Mucosa of rectum (tissue), 2 donors: ENCODE data around the gene SLC35E2B.
"Not testable (repeated sequence)": the region's sequence is repeated elsewhere in the genome, so short reads cannot be mapped to it uniquely, and the experiment has no call there.

Source experiments
- H3K27ac ChIP-seq, 2 donors: one replicate each; pipeline ENCODE4 v1.7.0; 2013; ENCODE audit warnings: inconsistent platforms in 2 of 2, low read depth in 2 of 2, low read length in 2 of 2
- H3K27me3 ChIP-seq, 2 donors: one replicate each; pipeline ENCODE4 v1.7.0; 2013; ENCODE audit warnings: low read length in 2 of 2; ENCODE audit not compliant: control insufficient read depth in 2 of 2, insufficient read depth in 2 of 2
- H3K36me3 ChIP-seq, 2 donors: one replicate each; pipeline ENCODE4 v1.7.0; 2013; ENCODE audit warnings: low read length in 2 of 2; ENCODE audit not compliant: control insufficient read depth in 2 of 2, insufficient read depth in 2 of 2
- H3K4me1 ChIP-seq, 2 donors: one replicate each; pipeline ENCODE4 v1.7.0; 2013; ENCODE audit warnings: low read length in 2 of 2, mild to moderate bottlenecking in 1 of 2; ENCODE audit not compliant: control insufficient read depth in 2 of 2, insufficient read depth in 2 of 2
- H3K4me3 ChIP-seq, 2 donors: one replicate each; pipeline ENCODE4 v1.7.0; 2013; ENCODE audit warnings: low read length in 2 of 2
- H3K9ac ChIP-seq, 2 donors: one replicate each; pipeline ENCODE4 v1.7.0; 2013; ENCODE audit warnings: low read length in 2 of 2, low read depth in 1 of 2, mild to moderate bottlenecking in 1 of 2
- H3K9me3 ChIP-seq, 2 donors: one replicate each; pipeline ENCODE4 v1.7.0; 2013; ENCODE audit warnings: low read length in 2 of 2; ENCODE audit not compliant: control insufficient read depth in 2 of 2
- donor health status: healthy.
- donor health status: Normal muscosa, but diverticular disease.

The SLC35E2B gene

GRCh38 chr1:1662392-1662791 lies 30.2 kb downstream of the SLC35E2B start:
- not testable (repeated sequence) for H3K4me3 ChIP-seq, H3K9me3 ChIP-seq, H3K4me1 ChIP-seq, H3K27me3 ChIP-seq
- peaks cover 17% of the 10 kb centered on the region in 2 donors for H3K36me3 ChIP-seq
- H3K9ac ChIP-seq = peak overlapping the region in 1 of 2 donors; percentile 26
- peak overlapping the region in 1 of 2 donors; percentile 77 for H3K27ac ChIP-seq

- peak within 1 kb of the TSS; percentile 97 to 100 for H3K27ac ChIP-seq
- peak within 1 kb of the TSS; percentile 80 to 92 for H3K4me3 ChIP-seq
- peaks cover 13 to 19% of the 10 kb centered on the region in 2 donors for H3K36me3 ChIP-seq
- peaks cover 2 to 16% of the 10 kb centered on the region in 2 donors for H3K4me1 ChIP-seq
- H3K9ac ChIP-seq = peak within 1 kb of the TSS; percentile 74 to 94
- not testable (repeated sequence) for H3K27me3 ChIP-seq, H3K9me3 ChIP-seq
Measured at GRCh38 chr1:1658583-1659549, 33.7 kb downstream of the SLC35E2B start, which contains the start of gene CDK11B. Gene CDK11B (minus strand): TSS chr1:1659004. CDS start chr1:1657485, 1,519 bp downstream.

- H3K27me3 ChIP-seq, H3K4me3 ChIP-seq, H3K9me3 ChIP-seq: not testable (repeated sequence)
- H3K4me1 ChIP-seq = peaks cover 15 to 22% of the 10 kb centered on the region in 2 donors
- peak overlapping the region; percentile 90 to 95 for H3K27ac ChIP-seq
- peaks cover 23 to 35% of the 10 kb centered on the region in 2 donors for H3K36me3 ChIP-seq
- H3K9ac ChIP-seq = peak overlapping the region; percentile 47 to 68
Measured at GRCh38 chr1:1648265-1648664, 44.3 kb downstream of the SLC35E2B start.

- not testable (repeated sequence) for H3K4me3 ChIP-seq, H3K9me3 ChIP-seq, H3K27me3 ChIP-seq
- Histone ChIP-seq H3K36me3 (peaks cover 23 to 35% of the 10 kb centered on the region in 2 donors), H3K4me1 (peaks cover 15 to 22% of the 10 kb centered on the region in 2 donors), H3K9ac (peak overlapping the region in 1 of 2 donors; percentile 51), H3K27ac (peak overlapping the region; percentile 90 to 95)
Measured at GRCh38 chr1:1647567-1648241, 44.9 kb downstream of the SLC35E2B start.

- H3K27ac ChIP-seq, H3K4me3 ChIP-seq, H3K9me3 ChIP-seq, H3K27me3 ChIP-seq, H3K9ac ChIP-seq: not testable (repeated sequence)
- peaks cover 15 to 22% of the 10 kb centered on the region in 2 donors for H3K4me1 ChIP-seq
- peaks cover 12 to 24% of the 10 kb centered on the region in 2 donors for H3K36me3 ChIP-seq
Measured at GRCh38 chr1:1646326-1646725, 46.3 kb downstream of the SLC35E2B start.

GRCh38 chr1:1640711-1641461 lies 51.7 kb downstream of the SLC35E2B start:
- not testable (repeated sequence) for H3K4me3 ChIP-seq, H3K9ac ChIP-seq, H3K9me3 ChIP-seq, H3K4me1 ChIP-seq, H3K27me3 ChIP-seq, H3K27ac ChIP-seq
- peaks cover 9 to 12% of the 10 kb centered on the region in 2 donors for H3K36me3 ChIP-seq

GRCh38 chr1:1640081-1640480 lies 52.5 kb downstream of the SLC35E2B start:
- not testable (repeated sequence) for H3K9me3 ChIP-seq, H3K27me3 ChIP-seq, H3K9ac ChIP-seq, H3K4me1 ChIP-seq, H3K36me3 ChIP-seq, H3K27ac ChIP-seq, H3K4me3 ChIP-seq

- not testable (repeated sequence) for H3K27ac ChIP-seq, H3K9me3 ChIP-seq, H3K36me3 ChIP-seq, H3K4me3 ChIP-seq, H3K9ac ChIP-seq, H3K4me1 ChIP-seq, H3K27me3 ChIP-seq
Measured at GRCh38 chr1:1639368-1639767, 53.2 kb downstream of the SLC35E2B start.

GRCh38 chr1:1638528-1638927 lies 54.1 kb downstream of the SLC35E2B start:
- H3K27ac ChIP-seq, H3K9ac ChIP-seq, H3K9me3 ChIP-seq, H3K4me1 ChIP-seq, H3K4me3 ChIP-seq, H3K36me3 ChIP-seq, H3K27me3 ChIP-seq: not testable (repeated sequence)
